Mononuclear cell (primary cell): ENCODE data around the gene PNCK. TPM values are rescaled to one million over a fixed set of nuclear protein-coding genes. Genes with fewer than 3 reads are reported as not detected.

Experiments used
- H3K27me3 ChIP-seq: 2 replicates; pipeline ENCODE4 v1.6.0; 2011; ENCODE audit warnings: low read length, control low read depth; ENCODE audit not compliant: insufficient read depth
- H3K4me1 ChIP-seq: 2 replicates; pipeline ENCODE4 v1.5.1; 2011; ENCODE audit warnings: mild to moderate bottlenecking, low read length, control low read depth; ENCODE audit not compliant: insufficient read depth
- H3K4me3 ChIP-seq: 2 replicates; pipeline ENCODE4 v1.5.1; 2011; ENCODE audit warnings: mild to moderate bottlenecking, low read length, moderate library complexity
- H3K9me3 ChIP-seq: 2 replicates; pipeline ENCODE4 v1.5.1; 2011; ENCODE audit warnings: low read depth, mild to moderate bottlenecking, control low read depth, low read length
- total RNA-seq: library from RNA; depleted of rRNA; stranded (reverse); fragments of >200 nt; gene quantifications from one replicate; pipeline ENCODE4 v1.2.3, GENCODE V29; 2012

PNCK gene
- total RNA-seq, 1 donor = 0.52 TPM

DNA sequence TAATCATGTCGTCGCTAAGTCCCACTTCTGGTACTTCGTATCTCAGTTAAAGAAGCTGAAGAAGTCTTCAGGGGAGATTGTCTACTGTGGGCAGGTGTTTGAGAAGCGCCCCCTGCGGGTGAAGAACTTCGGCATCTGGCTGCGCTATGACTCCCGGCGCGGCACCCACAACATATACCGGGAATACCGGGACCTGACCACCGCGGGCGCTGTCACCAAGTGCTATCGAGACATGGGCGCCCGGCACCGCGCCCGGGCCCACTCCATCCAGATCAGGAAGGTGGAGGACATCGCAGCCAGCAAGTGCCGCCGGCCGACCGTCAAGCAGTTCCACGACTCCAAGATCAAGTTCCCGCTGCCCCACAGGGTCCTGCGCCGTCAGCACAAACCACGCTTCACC is 11.3 kb downstream of the PNCK start:
- H3K9me3 ChIP-seq = no peaks in the 10 kb centered on the region
- H3K4me3 ChIP-seq = no peak overlapping the region
- peaks cover 10% of the 10 kb centered on the region for H3K27me3 ChIP-seq
- H3K4me1 ChIP-seq = no peaks in the 10 kb centered on the region

DNA sequence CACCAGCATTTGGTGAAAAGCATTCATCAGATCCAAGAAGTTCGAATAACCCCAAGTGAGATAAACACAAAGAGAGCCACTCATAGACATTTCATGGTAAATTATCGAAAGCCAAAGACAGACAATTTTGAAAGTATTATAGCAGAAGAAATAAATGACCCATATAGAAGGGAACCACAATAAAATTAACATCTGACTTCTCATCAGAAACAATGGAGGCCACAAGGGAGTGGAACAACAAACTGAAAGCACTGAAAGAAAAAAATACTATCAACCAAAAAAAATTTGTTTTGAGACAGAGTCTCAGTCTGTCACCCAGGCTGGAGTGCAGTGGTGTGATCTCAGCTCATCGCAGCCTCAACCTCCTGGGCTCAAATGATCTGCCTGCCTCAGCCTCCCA is 14.3 kb downstream of the PNCK start:
- H3K4me1 ChIP-seq = no peaks in the 10 kb centered on the region
- H3K9me3 ChIP-seq = no peaks in the 10 kb centered on the region
- no peak overlapping the region for H3K4me3 ChIP-seq
- peaks cover 10% of the 10 kb centered on the region for H3K27me3 ChIP-seq

DNA sequence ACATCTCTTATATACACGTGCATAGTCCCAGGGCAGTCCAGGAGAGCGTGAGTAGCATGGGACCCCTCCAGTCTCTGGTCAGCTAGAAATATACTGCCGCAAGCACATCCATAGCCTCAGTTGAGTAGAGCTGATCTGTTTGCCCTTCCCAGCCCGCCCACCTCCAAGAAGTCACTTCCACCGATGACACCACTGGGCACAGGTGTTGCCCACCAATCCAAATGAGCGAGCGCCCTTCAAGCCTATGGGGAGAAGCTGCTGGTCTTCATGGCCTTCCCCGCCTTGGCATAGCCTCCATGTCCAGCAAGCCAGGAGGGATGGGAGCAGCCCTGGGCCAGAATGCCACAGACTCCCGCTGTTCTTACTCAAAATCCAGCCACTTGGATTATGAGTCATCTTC is 16.5 kb downstream of the PNCK start:
- H3K4me1 ChIP-seq = no peaks in the 10 kb centered on the region
- H3K27me3 ChIP-seq = peaks cover 10% of the 10 kb centered on the region
- H3K9me3 ChIP-seq = no peaks in the 10 kb centered on the region
- no peak overlapping the region for H3K4me3 ChIP-seq

DNA sequence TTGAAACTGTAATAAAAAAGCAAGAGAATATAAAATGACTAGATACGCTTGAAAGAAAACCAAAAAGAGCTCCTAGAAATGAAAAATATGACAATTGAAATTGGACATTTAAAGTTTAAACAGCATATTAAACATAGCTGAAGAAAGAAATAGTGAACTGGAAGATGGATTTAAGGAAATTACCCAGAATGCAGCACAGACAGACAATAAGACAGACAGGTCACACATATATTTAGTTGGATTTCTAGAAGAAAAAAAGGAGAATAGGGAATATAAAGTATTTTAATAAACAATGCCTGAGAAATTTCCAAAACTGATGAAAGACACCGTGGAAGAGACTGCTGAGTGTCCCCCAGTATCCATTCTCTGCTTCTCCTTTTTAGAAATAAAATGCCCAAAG is 20.1 kb downstream of the PNCK start:
- no peak overlapping the region for H3K4me3 ChIP-seq

DNA sequence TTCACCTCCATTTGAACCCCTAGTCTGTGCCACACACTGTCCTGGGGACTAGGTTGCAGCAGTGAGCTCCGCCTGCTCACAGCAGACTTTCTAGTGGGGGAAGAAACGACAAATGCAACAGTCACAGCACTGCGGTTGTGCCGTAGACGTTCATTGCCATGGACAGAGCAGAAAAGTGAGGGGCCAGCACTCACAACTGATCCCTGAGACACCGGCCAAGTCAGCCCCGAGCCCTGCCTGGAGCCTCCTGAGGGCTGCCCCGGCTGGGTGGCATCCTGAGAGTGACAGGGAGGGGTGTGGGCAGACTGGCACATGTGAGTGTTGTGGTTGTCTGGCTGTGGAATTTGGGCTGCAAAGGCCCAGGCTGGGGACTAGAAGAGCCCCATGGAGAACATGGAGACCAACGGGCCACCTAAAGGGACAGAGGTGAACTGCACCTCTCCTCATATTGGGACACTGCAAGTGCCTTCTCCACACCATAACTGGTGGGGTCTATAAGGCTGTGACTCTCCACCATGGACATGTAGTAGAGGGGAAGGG is 22.0 kb downstream of the PNCK start:
- Histone ChIP-seq H3K9me3 (no peaks in the 10 kb centered on the region), H3K4me3 (no peak overlapping the region), H3K4me1 (no peaks in the 10 kb centered on the region), H3K27me3 (peaks cover under 1% of the 10 kb centered on the region)

More for the DNA sequence above, 20.1 kb downstream of the PNCK start:
- Histone ChIP-seq H3K4me1 (no peaks in the 10 kb centered on the region), H3K9me3 (no peaks in the 10 kb centered on the region), H3K27me3 (no peaks in the 10 kb centered on the region)

DNA sequence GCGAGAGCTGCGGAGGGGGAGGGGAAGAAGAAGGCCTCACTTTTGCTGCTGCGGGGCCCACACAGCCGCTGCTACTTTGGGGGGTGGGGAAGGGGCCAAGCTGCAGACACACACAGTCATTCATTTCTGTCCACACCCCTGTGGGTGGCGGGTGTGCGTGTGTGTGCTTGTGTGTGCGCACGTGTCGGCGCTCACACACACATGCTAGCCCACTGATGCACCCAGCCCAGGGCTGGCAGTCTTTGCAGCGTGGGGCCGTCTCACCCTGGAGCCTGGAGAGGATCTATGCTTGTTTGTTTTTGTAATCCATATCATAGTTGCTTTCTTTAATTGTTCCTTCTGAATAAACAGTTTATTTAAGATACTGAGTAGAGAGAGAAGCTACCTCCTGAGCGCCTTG is 22.7 kb downstream of the PNCK start:
- H3K4me3 ChIP-seq = no peak overlapping the region
- no peaks in the 10 kb centered on the region for H3K4me1 ChIP-seq
- peaks cover 6% of the 10 kb centered on the region for H3K27me3 ChIP-seq
- no peaks in the 10 kb centered on the region for H3K9me3 ChIP-seq

DNA sequence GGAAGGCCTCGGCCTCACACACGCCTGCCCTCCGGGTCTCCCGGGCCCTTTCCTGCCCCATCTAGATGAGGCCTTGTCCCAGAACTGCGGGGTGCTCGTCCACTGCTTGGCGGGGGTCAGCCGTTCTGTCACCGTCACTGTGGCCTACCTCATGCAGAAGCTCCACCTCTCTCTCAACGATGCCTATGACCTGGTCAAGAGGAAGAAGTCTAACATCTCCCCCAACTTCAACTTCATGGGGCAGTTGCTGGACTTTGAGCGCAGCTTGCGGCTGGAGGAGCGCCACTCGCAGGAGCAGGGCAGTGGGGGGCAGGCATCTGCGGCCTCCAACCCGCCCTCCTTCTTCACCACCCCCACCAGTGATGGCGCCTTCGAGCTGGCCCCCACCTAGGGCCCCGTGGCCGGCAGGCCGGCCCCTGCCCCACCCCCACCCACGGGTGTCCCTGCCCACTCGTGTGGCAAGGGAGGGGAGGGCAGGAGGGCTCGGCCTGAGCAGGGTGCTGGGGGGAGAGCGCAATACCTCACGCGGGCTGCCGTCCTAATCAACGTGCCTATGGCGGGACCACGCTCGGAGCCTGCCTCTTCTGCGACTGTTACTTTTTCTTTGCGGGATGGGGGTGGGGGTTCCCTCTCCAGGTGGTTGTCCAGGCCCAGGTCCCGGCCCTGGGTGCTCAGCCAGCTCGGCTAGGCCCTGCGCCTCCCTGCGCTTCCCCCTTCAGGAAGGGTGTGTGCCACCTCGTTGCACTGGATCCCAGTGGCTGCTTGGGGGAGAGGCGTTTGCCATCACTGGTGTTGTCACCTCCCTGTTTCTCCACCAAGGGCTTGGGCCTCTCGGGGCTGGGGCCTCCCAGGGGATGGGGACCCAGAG is 23.5 kb downstream of the PNCK start:
- no peaks in the 10 kb centered on the region for H3K9me3 ChIP-seq
- peaks cover 9% of the 10 kb centered on the region for H3K27me3 ChIP-seq
- H3K4me1 ChIP-seq = no peaks in the 10 kb centered on the region
- H3K4me3 ChIP-seq = no peak overlapping the region

DNA sequence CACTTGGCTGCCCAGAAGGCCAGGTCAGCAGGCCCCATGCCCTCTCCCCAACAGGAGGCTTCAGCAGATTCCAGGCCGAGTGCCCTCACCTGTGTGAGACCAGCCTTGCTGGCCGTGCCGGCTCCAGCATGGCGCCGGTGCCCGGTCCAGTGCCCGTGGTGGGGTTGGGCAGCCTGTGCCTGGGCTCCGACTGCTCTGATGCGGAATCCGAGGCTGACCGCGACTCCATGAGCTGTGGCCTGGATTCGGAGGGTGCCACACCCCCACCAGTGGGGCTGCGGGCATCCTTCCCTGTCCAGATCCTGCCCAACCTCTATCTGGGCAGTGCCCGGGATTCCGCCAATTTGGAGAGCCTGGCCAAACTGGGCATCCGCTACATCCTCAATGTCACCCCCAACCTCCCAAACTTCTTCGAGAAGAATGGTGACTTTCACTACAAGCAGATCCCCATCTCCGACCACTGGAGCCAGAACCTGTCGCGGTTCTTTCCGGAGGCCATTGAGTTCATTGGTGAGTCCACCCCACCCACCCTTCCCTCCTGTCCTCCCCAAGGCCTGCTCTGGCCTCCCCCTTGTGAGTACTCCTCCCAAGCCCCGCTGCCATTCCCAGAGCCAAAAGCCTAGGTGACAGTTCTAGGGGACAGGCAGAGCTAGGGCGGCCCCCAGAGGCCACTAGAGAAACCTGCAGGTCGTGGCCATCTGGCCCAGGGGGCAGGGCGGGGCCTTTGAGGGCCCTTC is 24.3 kb downstream of the PNCK start:
- Histone ChIP-seq H3K9me3 (no peaks in the 10 kb centered on the region), H3K4me3 (no peak overlapping the region), H3K27me3 (peaks cover 14% of the 10 kb centered on the region), H3K4me1 (no peaks in the 10 kb centered on the region)

DNA sequence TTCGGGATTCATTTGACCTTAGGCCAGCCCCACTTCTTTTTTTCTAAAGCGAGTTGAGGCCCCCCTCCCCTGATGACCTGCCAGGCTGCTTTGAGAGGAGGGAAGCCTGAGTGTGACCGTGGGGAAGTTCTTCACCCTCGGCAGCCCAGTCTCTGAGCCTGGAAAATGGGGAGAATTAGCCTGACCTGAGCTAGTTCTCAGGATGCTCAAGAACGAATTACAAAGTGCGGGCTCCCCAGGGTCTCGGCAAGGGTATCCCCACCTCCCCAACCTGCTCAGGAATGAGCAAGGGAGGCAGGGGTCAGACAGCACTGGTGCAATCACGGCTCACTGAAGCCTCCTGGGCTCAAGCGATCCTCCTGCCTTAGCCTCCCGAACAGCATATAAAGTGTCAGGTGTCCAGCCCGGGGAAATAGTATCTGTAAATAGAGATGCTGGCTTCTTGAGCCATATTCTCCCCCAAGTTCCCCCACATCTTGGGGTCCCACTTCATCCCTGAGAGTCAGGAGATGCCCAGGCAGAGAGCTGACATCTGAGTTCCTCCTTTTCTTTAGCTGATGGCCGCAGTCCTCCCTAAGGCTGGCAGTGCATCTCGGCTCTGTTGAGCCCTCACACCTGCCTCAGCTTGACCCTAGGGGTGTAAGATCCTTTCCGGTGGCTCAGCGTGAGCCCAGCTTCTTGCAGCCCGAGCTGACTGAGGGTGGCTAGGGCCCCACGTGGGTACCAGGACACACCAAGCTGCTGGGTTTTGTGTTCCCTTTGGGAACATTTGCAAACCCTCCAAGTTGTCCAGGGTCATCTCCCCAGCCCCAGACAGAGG is 25.0 kb downstream of the PNCK start:
- Histone ChIP-seq H3K9me3 (no peaks in the 10 kb centered on the region), H3K4me1 (no peaks in the 10 kb centered on the region), H3K4me3 (no peak overlapping the region), H3K27me3 (peaks cover 14% of the 10 kb centered on the region)

DNA sequence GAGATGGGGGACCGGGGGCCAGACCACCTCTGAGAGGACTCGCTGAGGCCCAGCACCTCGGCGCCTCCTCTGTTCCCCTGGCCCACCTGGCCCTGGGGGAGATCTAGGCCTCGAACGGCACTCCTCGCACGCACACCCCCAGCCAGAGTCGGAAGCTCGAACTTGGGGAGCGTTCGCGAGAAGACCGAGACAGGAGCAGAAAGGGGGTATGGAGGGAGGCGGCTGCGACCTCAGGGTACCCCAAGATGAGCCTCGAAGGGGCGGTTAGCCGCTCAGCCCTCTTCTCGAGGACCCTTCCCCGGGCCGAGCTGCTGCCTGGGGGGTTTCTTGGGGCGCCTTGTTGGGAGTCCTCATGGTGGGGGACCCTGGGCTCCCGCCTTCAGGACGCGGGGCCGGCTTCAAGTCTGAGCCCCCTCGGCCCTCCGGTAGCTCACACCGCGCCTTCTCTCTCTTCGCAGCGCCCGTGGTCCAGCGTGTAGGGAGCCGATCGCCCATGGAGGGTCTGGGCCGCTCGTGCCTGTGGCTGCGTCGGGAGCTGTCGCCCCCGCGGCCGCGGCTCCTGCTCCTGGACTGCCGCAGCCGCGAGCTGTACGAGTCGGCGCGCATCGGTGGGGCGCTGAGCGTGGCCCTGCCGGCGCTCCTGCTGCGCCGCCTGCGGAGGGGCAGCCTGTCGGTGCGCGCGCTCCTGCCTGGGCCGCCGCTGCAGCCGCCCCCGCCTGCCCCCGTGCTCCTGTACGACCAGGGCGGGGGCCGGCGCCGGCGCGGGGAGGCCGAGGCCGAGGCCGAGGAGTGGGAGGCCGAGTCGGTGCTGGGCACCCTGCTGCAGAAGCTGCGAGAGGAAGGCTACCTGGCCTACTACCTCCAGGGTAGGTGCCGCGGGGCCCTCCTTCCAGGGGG is 25.9 kb downstream of the PNCK start:
- Histone ChIP-seq H3K4me3 (no peak overlapping the region), H3K9me3 (no peaks in the 10 kb centered on the region), H3K4me1 (no peaks in the 10 kb centered on the region), H3K27me3 (peaks cover 14% of the 10 kb centered on the region)

DNA sequence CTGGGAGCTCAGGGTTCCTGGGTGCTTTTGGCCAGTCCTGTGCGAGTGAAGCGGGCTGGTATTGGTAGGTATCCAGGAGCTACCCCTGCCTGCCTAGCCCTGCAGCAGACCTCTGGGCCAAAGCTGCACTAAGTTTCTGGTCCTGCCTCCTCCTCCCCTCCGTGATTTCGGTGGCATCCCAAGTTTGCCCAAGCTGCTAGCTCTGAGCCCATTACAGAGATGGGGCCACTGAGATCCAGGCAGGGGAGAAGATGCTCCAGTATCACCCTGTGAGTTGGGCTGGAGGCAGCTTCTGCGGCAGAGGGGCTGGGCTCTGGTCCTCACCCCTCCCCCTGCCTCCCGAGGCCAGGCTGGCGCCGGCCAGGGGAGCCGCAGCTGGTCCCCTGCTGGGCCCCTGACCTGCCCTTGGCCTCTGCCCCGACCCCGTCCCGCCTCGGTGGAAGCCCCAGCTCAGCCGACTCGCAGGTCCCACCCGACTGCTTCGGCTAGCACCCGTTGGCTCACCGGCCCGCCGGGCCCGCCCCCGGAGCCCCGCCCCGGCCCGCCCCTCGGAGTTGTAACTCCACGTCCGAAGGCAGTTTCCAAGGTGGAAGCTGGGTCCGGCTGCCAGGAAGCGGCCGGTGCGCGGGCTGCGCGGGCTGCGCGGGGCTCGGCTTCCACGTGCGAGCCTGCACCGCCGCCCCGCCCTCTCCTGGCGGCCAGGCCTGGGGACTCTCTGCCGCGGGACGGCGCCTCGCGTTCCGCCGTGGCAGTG is 26.8 kb downstream of the PNCK start, which contains the start of gene DUSP9:
TSS of gene DUSP9 (plus strand) at position 584 of the 754 bp plus-strand sequence. CDS start 751 bp downstream, outside the sequence.
- H3K9me3 ChIP-seq = no peaks in the 10 kb centered on the region
- no peaks in the 10 kb centered on the region for H3K4me1 ChIP-seq
- H3K27me3 ChIP-seq = peaks cover 14% of the 10 kb centered on the region
- no peak within 1 kb of the TSS for H3K4me3 ChIP-seq

DNA sequence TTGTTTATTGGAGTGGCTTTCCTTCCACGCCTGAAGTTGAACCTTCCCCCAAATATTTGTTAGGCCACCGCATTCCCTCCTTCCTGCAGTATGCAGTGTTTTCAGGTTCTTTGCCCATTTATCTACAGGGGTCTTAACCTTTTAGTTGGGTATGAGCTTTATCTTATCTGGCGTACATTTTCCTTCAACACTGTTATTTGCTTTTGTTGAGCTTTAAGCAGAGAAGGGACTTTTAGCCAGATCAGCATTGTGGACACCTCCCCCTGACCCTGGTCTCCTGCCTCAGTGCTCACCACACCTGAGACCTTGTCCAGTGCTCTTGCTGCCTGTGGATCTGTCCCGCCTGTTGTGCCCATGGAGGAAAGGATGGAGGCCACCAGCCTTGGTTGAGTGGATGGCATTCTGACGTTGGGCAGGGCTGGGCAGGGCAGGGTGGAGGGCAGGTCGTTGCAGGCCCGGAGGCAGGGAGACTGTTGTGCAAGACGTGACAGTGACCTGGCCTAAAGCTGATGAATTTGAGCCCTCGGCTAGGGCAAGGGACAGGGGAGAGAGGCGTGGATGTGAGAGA is 27.6 kb downstream of the PNCK start:
- H3K4me3 ChIP-seq = no peak overlapping the region
- no peaks in the 10 kb centered on the region for H3K4me1 ChIP-seq
- H3K27me3 ChIP-seq = peaks cover 19% of the 10 kb centered on the region
- H3K9me3 ChIP-seq = no peaks in the 10 kb centered on the region

DNA sequence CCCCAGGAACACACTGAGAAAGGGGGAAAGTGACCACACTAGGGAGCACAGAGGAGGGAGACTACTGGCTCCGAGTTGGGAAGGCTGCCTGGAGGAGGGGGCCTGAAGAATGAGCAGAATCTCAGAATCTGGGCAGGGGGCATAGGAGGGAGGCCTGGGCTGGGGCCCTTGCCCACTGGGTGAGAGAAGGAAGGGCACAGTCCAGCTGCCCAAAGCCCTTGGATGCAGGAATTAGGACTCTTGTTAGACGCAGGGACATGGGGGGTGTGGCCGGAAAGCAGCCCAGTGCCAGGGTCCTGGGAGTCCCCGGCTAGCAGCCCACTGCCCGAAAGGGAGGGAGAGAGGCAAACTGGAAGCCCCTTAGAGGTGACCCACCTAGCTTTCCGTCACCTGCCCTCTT is 28.5 kb downstream of the PNCK start:
- Histone ChIP-seq H3K4me3 (no peak overlapping the region), H3K9me3 (no peaks in the 10 kb centered on the region), H3K4me1 (no peaks in the 10 kb centered on the region), H3K27me3 (peaks cover 19% of the 10 kb centered on the region)
